B cell (primary cell): ENCODE results near the gene TRAPPC12. TPM values are rescaled to one million over a fixed set of nuclear protein-coding genes. Genes with fewer than 3 reads are reported as not detected.

ENCODE experiments used
- ATAC-seq: fragments of 200-7000 bp; cut with Tn5 transposase; one replicate; pipeline ENCODE4 v1.10.0; 2021; ENCODE audit warnings: low read depth, mild to moderate bottlenecking, moderate number of reproducible peaks, moderate library complexity
- CTCF ChIA-PET: fragments of 350-600 bp; sonication (Branson Sonifier 250); formaldehyde crosslinking; loops from one replicate; lab custom pipeline; 2021; ENCODE audit warnings: antibody characterized with exemption, inconsistent platforms; lab: Charles Lee
- POLR2A ChIA-PET: fragments of 350-600 bp; sonication (Branson Sonifier 250); formaldehyde crosslinking; loops from one replicate; lab custom pipeline; 2021; ENCODE audit warnings: antibody characterized with exemption; lab: Charles Lee
- DNase-seq: peaks from one replicate; pipeline ENCODE4 v3.0.0; 2013
- H2AFZ ChIP-seq: 2 replicates; pipeline ENCODE4 v1.6.1; 2012; ENCODE audit warnings: mild to moderate bottlenecking, low read depth, low read length; ENCODE audit not compliant: insufficient read depth, poor library complexity, severe bottlenecking
- H3K27ac ChIP-seq, 2 donors: 1 replicate in 1 of 2; 2 replicates in 1 of 2; pipeline ENCODE4 v1.5.1; 2012 to 2013; ENCODE audit warnings: low read length in 2 of 2, mild to moderate bottlenecking in 2 of 2, moderate library complexity in 1 of 2
- H3K27me3 ChIP-seq, 4 experiments: fragments of 200-600 bp in 1 of 4; sonication (generic) in 1 of 4; replicated peaks in 1 of 4; 1 replicate in 2 of 4; 2 replicates in 2 of 4; pipeline versions ENCODE4 v1.6.1 to v1.7.0; 2013 to 2016; ENCODE audit warnings: low read length in 3 of 4, mild to moderate bottlenecking in 2 of 4, mixed read lengths in 1 of 4, moderate library complexity in 1 of 4; ENCODE audit not compliant: insufficient read depth in 4 of 4, control insufficient read depth in 3 of 4; ENCODE audit errors: control extremely low read depth in 1 of 4
- H3K36me3 ChIP-seq, 2 experiments: replicated peaks in 1 of 2; 1 replicate in 1 of 2; 2 replicates in 1 of 2; pipeline versions ENCODE4 v1.6.1 to v1.7.1; 2013; ENCODE audit warnings: low read length in 1 of 2; ENCODE audit not compliant: insufficient read depth in 2 of 2, control insufficient read depth in 1 of 2; ENCODE audit errors: control extremely low read depth in 1 of 2, extremely low read depth in 1 of 2
- H3K4me1 ChIP-seq, 2 donors: fragments of 200-600 bp in 1 of 2; sonication (generic) in 1 of 2; 1 replicate in 1 of 2; 2 replicates in 1 of 2; pipeline versions ENCODE4 v1.5.1 to v1.6.1; 2013 to 2017; ENCODE audit warnings: low read length in 2 of 2; ENCODE audit not compliant: control insufficient read depth in 2 of 2, insufficient read depth in 2 of 2
- H3K4me2 ChIP-seq: replicated peaks from 2 replicates; pipeline ENCODE3; 2012; ENCODE audit warnings: mild to moderate bottlenecking, low read depth, low read length; ENCODE audit not compliant: poor library complexity, severe bottlenecking
- H3K4me3 ChIP-seq, 5 experiments: fragments of 200-600 bp in 1 of 5; sonication (generic) in 1 of 5; 1 replicate in 3 of 5; 2 replicates in 2 of 5; pipeline versions ENCODE4 v1.5.1 to v1.7.0; 2011 to 2016; ENCODE audit warnings: low read length in 4 of 5, mild to moderate bottlenecking in 4 of 5, low read depth in 2 of 5, control low read depth in 1 of 5, moderate library complexity in 1 of 5; ENCODE audit not compliant: insufficient read depth in 1 of 5; ENCODE audit errors: control extremely low read depth in 1 of 5, extremely low read depth in 1 of 5
- H3K79me2 ChIP-seq: fragments of 200-600 bp; sonication (generic); one replicate; pipeline ENCODE4 v1.6.0; 2016; ENCODE audit warnings: low read length; ENCODE audit not compliant: control insufficient read depth, insufficient read depth
- H3K9ac ChIP-seq: fragments of 200-600 bp; sonication (generic); 2 replicates; pipeline ENCODE4 v1.6.1; 2017; ENCODE audit warnings: mild to moderate bottlenecking, low read length, moderate library complexity
- H3K9me3 ChIP-seq, 3 donors: one replicate each; pipeline versions ENCODE4 v1.6.1 to v1.7.1; 2013; ENCODE audit warnings: low read length in 2 of 3; ENCODE audit not compliant: control insufficient read depth in 2 of 3, insufficient read depth in 1 of 3; ENCODE audit errors: control extremely low read depth in 1 of 3
- H4K20me1 ChIP-seq: 2 replicates; pipeline ENCODE4 v1.6.0; 2012; ENCODE audit warnings: mild to moderate bottlenecking, low read length; ENCODE audit not compliant: insufficient read depth, control insufficient read depth, poor library complexity, severe bottlenecking
- H3K27ac Mint-ChIP-seq: one replicate; pipeline ENCODE4 v1.8.0; 2021; ENCODE audit warnings: mixed read lengths
- H3K27me3 Mint-ChIP-seq: one replicate; pipeline ENCODE4 v1.8.0; 2021; ENCODE audit warnings: mixed read lengths
- H3K4me1 Mint-ChIP-seq: one replicate; pipeline ENCODE4 v1.8.0; 2021; ENCODE audit warnings: mixed read lengths
- H3K4me3 Mint-ChIP-seq: one replicate; pipeline ENCODE4 v1.8.0; 2021; ENCODE audit warnings: mixed read lengths
- H3K9me3 Mint-ChIP-seq: one replicate; pipeline ENCODE4 v1.8.0; 2022; ENCODE audit warnings: mixed read lengths; ENCODE audit not compliant: insufficient read depth
- EZH2 ChIP-seq: IDR thresholded peaks from 2 replicates; pipeline ENCODE4 v1.6.1; 2012; ENCODE audit warnings: borderline replicate concordance, low read depth, mild to moderate bottlenecking, moderate library complexity, low read length; ENCODE audit not compliant: insufficient read depth, poor library complexity, severe bottlenecking
- WGBS: methylation state at CpG from one replicate; pipeline ENCODE4 v1.1.5; 2013; ENCODE audit warnings: missing lambda C conversion rate; ENCODE audit not compliant: insufficient coverage; 5-methylcytosine and 5-hydroxymethylcytosine counted together
- intact Hi-C: fragments of 100-400 bp; cut with micrococcal nuclease; formaldehyde crosslinking; loops from one replicate; pipeline ENCODE4 v1.10.0; 2022
- polyA plus RNA-seq: library from polyadenylated mRNA; depleted of rRNA; stranded (reverse); fragments of >200 nt; gene quantifications from 2 replicates; pipeline ENCODE4 v1.2.3, GENCODE V29; 2012
- total RNA-seq, 2 donors: library from RNA; stranded (reverse); fragments of 120-200 nt in 1 of 2; gene quantifications; 1 replicate in 1 of 2; 2 replicates in 1 of 2; pipeline versions ENCODE4 v1.2.3 to v1.2.4, GENCODE V29; 2013 to 2022
- TF ChIP-seq, protein P1 (sequence below): fragments of 200-600 bp; IDR thresholded peaks from one replicate; pipeline ENCODE4 v1.8.0; 2022; ENCODE audit warnings: antibody characterized with exemption, mild to moderate bottlenecking

The TRAPPC12 gene
- total and polyA plus RNA-seq, 2 donors (not counting 1 experiment from before 2014, with no cell fraction given): 80.9 to 151 TPM

DNA sequence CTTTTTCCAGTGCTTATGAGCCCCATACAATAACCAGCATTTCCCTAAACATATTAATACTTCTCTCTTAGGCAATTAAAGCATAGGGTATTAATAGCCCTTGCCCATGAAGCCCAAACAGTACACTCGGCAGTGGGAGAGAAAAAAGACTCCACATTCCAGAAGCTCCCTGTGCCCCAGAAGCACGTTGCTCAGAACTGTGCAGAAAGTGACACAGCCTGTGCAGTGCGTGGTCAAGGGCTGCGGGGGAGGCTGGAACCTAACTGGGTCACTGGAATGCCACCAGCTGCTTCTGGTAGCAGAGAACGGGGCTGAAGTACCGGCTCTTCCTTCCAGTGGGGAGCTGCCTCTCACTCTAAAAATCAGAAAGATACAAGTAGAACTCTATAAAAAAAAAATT is 34.6 kb upstream of the TRAPPC12 start:
- 100% methylated on average over 4 of the region's 6 CpGs for whole genome bisulfite sequencing
- peaks cover 10% of the 10 kb centered on the region for H3K79me2 ChIP-seq
- DNase-seq (no peak), ATAC-seq (no peak)
- intact Hi-C loops: no loop called here
- H3K9me3 Mint-ChIP-seq: no peaks in the 10 kb centered on the region
- H3K4me2 ChIP-seq: no peak overlapping the region
- CTCF ChIA-PET: no interaction called here
- no peaks in the 10 kb centered on the region for H4K20me1 ChIP-seq
- no peak overlapping the region for H3K27ac Mint-ChIP-seq
- POLR2A ChIA-PET: no interaction called here
- H3K27me3 Mint-ChIP-seq: no peaks in the 10 kb centered on the region
- H3K4me1 ChIP-seq: no peaks in the 10 kb centered on the region
- H2AFZ ChIP-seq: no peak overlapping the region
- H3K36me3 ChIP-seq: peaks cover 0 to 13% of the 10 kb centered on the region in 2 experiments
- no peak overlapping the region for H3K27ac ChIP-seq
- TF ChIP-seq, protein P1, sequence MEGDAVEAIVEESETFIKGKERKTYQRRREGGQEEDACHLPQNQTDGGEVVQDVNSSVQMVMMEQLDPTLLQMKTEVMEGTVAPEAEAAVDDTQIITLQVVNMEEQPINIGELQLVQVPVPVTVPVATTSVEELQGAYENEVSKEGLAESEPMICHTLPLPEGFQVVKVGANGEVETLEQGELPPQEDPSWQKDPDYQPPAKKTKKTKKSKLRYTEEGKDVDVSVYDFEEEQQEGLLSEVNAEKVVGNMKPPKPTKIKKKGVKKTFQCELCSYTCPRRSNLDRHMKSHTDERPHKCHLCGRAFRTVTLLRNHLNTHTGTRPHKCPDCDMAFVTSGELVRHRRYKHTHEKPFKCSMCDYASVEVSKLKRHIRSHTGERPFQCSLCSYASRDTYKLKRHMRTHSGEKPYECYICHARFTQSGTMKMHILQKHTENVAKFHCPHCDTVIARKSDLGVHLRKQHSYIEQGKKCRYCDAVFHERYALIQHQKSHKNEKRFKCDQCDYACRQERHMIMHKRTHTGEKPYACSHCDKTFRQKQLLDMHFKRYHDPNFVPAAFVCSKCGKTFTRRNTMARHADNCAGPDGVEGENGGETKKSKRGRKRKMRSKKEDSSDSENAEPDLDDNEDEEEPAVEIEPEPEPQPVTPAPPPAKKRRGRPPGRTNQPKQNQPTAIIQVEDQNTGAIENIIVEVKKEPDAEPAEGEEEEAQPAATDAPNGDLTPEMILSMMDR: no peak
- no peak for TF ChIP-seq EZH2
- H3K4me3 ChIP-seq: no peak overlapping the region
- no peak overlapping the region for H3K4me3 Mint-ChIP-seq
- no peak overlapping the region for H3K9ac ChIP-seq
- H3K27me3 ChIP-seq: no peaks in the 10 kb centered on the region
- no peaks in the 10 kb centered on the region for H3K4me1 Mint-ChIP-seq
- peaks cover 0 to 6% (median 0%) of the 10 kb centered on the region in 3 donors for H3K9me3 ChIP-seq

DNA sequence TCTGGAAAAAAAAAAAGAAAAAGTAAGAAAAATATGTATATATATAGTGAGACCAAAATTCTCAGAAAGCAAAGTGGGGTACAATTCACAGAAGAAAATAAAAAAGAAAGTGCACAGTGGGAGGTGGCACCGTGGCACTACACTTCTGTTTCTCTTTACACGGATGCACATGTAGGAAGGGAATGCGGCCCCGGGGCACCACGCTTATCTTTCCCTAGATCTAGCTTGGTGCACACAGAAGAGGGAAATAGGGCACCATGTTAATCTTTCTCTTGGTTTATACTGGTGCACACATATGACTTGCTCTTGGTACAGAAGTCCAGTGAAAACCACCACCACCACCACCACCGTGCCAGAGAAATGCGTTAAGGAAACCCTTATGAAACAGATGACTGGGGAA is 33.9 kb upstream of the TRAPPC12 start:
- peaks cover 1 to 10% (median 4%) of the 10 kb centered on the region in 3 donors for H3K9me3 ChIP-seq
- H3K79me2 ChIP-seq: peaks cover 10% of the 10 kb centered on the region
- H3K27me3 ChIP-seq: no peaks in the 10 kb centered on the region
- no peak overlapping the region for H3K4me2 ChIP-seq
- no peak overlapping the region for H3K27ac ChIP-seq
- peaks cover 3 to 14% of the 10 kb centered on the region in 2 experiments for H3K36me3 ChIP-seq
- H3K27ac Mint-ChIP-seq: no peak overlapping the region
- no peaks in the 10 kb centered on the region for H3K27me3 Mint-ChIP-seq
- TF ChIP-seq, protein P1: no peak
- no peak for TF ChIP-seq EZH2
- H3K9ac ChIP-seq: no peak overlapping the region
- ChIA-PET CTCF (no interaction called here), POLR2A (no interaction called here)
- ATAC-seq (no peak), DNase-seq (no peak)
- intact Hi-C loops: no loop called here
- 94% methylated on average over 3 of the region's 7 CpGs for WGBS
- peaks cover 3% of the 10 kb centered on the region for H3K9me3 Mint-ChIP-seq
- H3K4me3 Mint-ChIP-seq: no peak overlapping the region
- no peaks in the 10 kb centered on the region for H4K20me1 ChIP-seq
- no peak overlapping the region for H2AFZ ChIP-seq
- no peaks in the 10 kb centered on the region for H3K4me1 Mint-ChIP-seq
- H3K4me1 ChIP-seq: no peaks in the 10 kb centered on the region
- H3K4me3 ChIP-seq: no peak overlapping the region
